Mononuclear cell (primary cell): ENCODE data around the gene IL11RA. TPM values are rescaled to one million over a fixed set of nuclear protein-coding genes. Genes with fewer than 3 reads are reported as not detected.

Experiments
- H3K27me3 ChIP-seq: 2 replicates; pipeline ENCODE4 v1.6.0; 2011; ENCODE audit warnings: low read length, control low read depth; ENCODE audit not compliant: insufficient read depth
- H3K4me1 ChIP-seq: 2 replicates; pipeline ENCODE4 v1.5.1; 2011; ENCODE audit warnings: mild to moderate bottlenecking, low read length, control low read depth; ENCODE audit not compliant: insufficient read depth
- H3K4me3 ChIP-seq: 2 replicates; pipeline ENCODE4 v1.5.1; 2011; ENCODE audit warnings: mild to moderate bottlenecking, low read length, moderate library complexity
- H3K9me3 ChIP-seq: 2 replicates; pipeline ENCODE4 v1.5.1; 2011; ENCODE audit warnings: low read depth, mild to moderate bottlenecking, control low read depth, low read length
- total RNA-seq: library from RNA; depleted of rRNA; stranded (reverse); fragments of >200 nt; gene quantifications from one replicate; pipeline ENCODE4 v1.2.3, GENCODE V29; 2012

Gene IL11RA
- total RNA-seq, 1 donor: 17.8 TPM

DNA sequence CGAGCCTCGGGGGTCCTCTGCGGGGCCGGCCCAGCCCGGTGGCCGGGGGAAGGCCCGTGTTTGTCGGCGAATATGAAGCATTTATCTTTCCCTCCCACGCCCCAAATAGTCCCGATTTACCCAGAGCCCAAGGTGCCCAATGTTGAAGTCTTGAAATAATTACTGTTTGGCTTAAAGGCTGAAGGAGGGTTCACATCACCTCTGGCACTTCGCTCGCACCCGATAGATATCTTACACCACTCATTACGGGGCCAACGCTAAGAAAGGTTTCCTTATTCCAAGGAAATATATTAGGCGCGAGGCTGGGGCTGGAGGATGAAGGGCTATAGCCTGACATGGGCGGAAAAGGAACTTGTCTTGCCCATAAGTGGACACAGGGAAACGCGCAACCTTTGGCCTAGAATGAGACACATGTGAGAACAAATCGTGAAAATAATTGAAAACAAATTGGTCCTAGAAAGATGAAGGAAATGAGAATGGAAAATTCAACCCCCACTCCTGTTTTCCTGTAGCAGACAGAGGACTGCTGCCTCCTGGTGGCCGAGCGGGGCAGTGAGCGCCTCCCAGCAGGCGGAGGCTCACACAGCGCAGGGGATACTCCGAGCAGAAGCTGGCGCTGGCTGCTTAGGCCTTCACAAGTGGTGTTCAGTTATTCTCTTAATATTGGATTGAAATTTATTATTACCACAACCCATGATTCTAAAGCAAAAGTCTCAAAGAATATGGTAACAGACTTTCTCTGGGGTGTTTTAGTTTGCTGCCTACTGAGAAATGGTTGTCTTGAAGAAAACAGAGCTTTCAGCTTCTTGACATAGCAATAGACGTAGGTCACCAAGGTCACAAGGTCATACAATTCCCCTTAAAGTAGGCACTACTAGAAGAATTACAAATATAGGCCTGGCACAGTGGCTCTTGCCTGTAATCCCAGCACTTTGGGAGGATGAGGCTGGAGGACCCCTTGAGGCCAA lies 50.1 kb downstream of the IL11RA start:
- Histone ChIP-seq H3K27me3 (peaks cover 14% of the 10 kb centered on the region), H3K4me3 (peak overlapping the region; percentile 32), H3K4me1 (peaks cover 15% of the 10 kb centered on the region), H3K9me3 (no peaks in the 10 kb centered on the region)

DNA sequence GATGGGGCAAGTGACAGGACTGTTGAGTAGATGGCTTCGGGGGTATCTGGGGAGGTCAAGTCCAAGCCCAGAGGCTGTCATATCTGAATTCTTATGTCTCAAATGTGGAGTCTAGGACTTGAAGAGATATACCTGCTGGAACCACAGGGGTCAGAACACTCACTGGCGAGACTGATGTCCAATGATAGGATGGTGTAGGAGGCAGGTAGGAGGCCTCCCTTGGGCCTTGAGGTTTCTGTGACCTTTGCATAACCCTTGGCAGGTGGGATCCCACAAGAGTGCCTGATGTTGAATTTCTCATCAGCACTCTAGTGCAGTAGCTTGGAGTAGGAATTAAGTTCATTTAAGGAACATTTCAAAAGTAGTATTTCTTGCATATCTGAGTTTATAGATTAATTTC lies 55.1 kb downstream of the IL11RA start:
- no peaks in the 10 kb centered on the region for H3K9me3 ChIP-seq
- H3K27me3 ChIP-seq: no peaks in the 10 kb centered on the region
- no peak overlapping the region for H3K4me3 ChIP-seq
- peaks cover under 1% of the 10 kb centered on the region for H3K4me1 ChIP-seq

DNA sequence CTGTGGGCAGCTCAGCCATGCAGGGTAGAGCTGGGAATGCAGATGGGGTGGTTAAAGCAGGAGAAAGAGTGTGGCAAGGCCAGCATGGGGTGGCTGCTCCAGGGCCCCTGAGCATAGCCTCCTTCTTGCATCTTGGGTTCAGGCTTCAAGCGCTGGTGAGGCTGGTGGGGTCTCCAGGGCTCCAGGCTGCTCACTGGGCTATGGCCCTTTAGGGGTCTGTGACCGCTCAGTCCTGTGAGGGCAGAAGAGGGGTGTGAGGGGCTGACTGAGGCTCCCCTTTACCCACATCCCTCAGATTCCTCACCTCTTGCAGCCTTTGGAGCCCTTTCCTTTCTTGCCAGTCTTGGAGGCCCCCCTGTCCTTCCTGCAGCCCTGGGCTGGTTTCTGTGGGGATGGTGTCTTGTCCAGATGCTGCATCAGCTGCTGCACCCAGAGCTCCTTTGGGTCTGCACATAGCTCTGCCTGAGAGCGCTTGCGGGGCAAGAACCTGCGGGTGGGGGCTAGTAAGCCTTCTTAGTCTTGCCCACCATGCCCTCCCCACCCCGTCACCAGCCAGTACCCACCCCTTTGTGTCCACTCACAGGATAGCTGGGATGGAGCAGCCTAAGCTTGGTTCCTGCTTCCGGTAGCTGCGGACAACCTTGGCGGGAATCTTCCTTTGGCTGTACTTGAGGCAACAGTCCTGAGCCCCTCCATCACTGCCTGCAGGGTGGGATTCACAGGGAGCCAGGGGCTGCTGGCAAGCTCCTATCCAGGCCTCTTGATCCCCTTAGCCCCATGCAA lies 57.4 kb downstream of the IL11RA start:
- Histone ChIP-seq H3K27me3 (peaks cover 3% of the 10 kb centered on the region), H3K4me1 (no peaks in the 10 kb centered on the region), H3K9me3 (no peaks in the 10 kb centered on the region), H3K4me3 (no peak overlapping the region)

DNA sequence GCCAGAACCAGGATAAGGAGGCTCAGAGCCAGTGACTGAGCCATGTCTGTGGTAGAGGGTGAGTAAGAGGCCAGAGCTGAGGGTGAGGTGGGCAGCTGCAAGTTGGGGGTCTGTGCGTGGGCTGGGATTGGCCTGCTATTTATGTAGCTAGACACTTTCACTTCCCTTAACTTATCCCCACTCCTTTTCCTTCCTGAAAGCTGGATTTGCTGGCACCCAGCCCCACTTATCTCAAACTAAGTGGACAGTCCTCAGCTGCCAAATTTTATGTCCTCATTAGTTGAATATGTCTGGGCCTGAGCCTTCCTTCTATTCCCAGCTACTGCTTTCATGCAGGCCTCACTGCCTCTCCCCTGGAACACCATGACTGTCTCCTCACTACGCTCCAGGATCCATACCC lies 58.0 kb downstream of the IL11RA start, which contains the start of gene CCL21:
Gene CCL21 (minus strand): TSS at position 114 of the 400 bp plus-strand sequence. CDS start 70 bp downstream, at position 44.
- H3K4me3 ChIP-seq: no peak within 1 kb of the TSS
- H3K9me3 ChIP-seq: no peaks in the 10 kb centered on the region
- peaks cover 3% of the 10 kb centered on the region for H3K27me3 ChIP-seq
- no peaks in the 10 kb centered on the region for H3K4me1 ChIP-seq

Other genes starting within 250 kb of the IL11RA start
- 2.0 TPM for gene FAM219A, start 193.6 kb upstream of the IL11RA start, total RNA-seq
- gene DNAI1, start 193.4 kb upstream of the IL11RA start, total RNA-seq: not detected
- gene ENHO, start 129.2 kb upstream of the IL11RA start, total RNA-seq: 0.63 TPM
- gene CNTFR, start 62.5 kb upstream of the IL11RA start, total RNA-seq: not detected
- 6.1 TPM for gene RPP25L, start 40.1 kb upstream of the IL11RA start, total RNA-seq
- 43.6 TPM for gene DCTN3, start 31.7 kb upstream of the IL11RA start, total RNA-seq
- gene ARID3C, start 23.1 kb upstream of the IL11RA start, total RNA-seq: not detected
- gene SIGMAR1, start 14.4 kb upstream of the IL11RA start, total RNA-seq: 15.6 TPM
- gene GALT, start 5.5 kb upstream of the IL11RA start, total RNA-seq: 46.4 TPM
- 0.21 TPM for gene CCL27, start 10.5 kb downstream of the IL11RA start, total RNA-seq
- gene CCL19, start 39.1 kb downstream of the IL11RA start, total RNA-seq: not detected
- gene CCL21, start 58.0 kb downstream of the IL11RA start, total RNA-seq: not detected